Activated T-helper 1 cell treated with anti-CD3 and anti-CD28 coated beads, Interleukin-12 subunit alpha, Interleukin-12 subunit beta, Interleukin-2, Interleukin-4 antibody, amounts not matched to agents 30 ng/mL and 10 ng/mL and 1 ng/mL, durations not matched to agents 14 hours and 24 hours and 36 hours (primary cell): ENCODE results near the gene VAMP7. TPM values are rescaled to one million over a fixed set of nuclear protein-coding genes. Genes with fewer than 3 reads are reported as not detected.
"Not testable (repeated sequence)": the region's sequence is repeated elsewhere in the genome, so short reads cannot be mapped to it uniquely, and the experiment has no call there.

Source experiments
- DNase-seq: peaks from one replicate; pipeline ENCODE4 v3.0.0; 2021; ENCODE audit warnings: low spot score
- H3K27ac Mint-ChIP-seq: one replicate; pipeline ENCODE4 v1.8.0; 2021; ENCODE audit warnings: mild to moderate bottlenecking, mixed read lengths
- H3K27me3 Mint-ChIP-seq: one replicate; pipeline ENCODE4 v1.8.0; 2022; ENCODE audit warnings: mild to moderate bottlenecking, moderate library complexity, mixed read lengths; ENCODE audit not compliant: insufficient read depth
- H3K36me3 Mint-ChIP-seq: one replicate; pipeline ENCODE4 v1.8.0; 2021; ENCODE audit warnings: low read depth, mixed read lengths
- H3K4me1 Mint-ChIP-seq: one replicate; pipeline ENCODE4 v1.8.0; 2021; ENCODE audit warnings: low read depth, mixed read lengths
- H3K4me3 Mint-ChIP-seq: one replicate; pipeline ENCODE4 v1.8.0; 2021; ENCODE audit warnings: mild to moderate bottlenecking, moderate library complexity, mixed read lengths
- H3K9me3 Mint-ChIP-seq: one replicate; pipeline ENCODE4 v1.8.0; 2021; ENCODE audit warnings: mixed read lengths
- intact Hi-C: fragments of 100-400 bp; cut with micrococcal nuclease; formaldehyde crosslinking; loops from one replicate; pipeline ENCODE4 v1.15.1; 2024
- total RNA-seq: library from RNA; stranded (reverse); gene quantifications from 2 replicates; pipeline ENCODE4 v1.2.3, GENCODE V29; 2022

The VAMP7 gene
- total RNA-seq, result 27.4 and 32.8 TPM in 2 replicates

- Mint-ChIP-seq H3K36me3 (peaks cover 4% of the 10 kb centered on the region), H3K9me3 (no peaks in the 10 kb centered on the region), H3K4me3 (peak within 1 kb of the TSS; percentile 92), H3K4me1 (peaks cover 20% of the 10 kb centered on the region), H3K27ac (peak within 1 kb of the TSS; percentile 87), H3K27me3 (no peaks in the 10 kb centered on the region)
- intact Hi-C loops, result loop anchor here (1.0 to 5.0 kb wide), 3 partner anchors 617 to 854 kb away; partner anchors contain the start of genes FUNDC2, RAB39B and VBP1
- DNase-seq, result peak; percentile 74
Measured at GRCh38 chrX:155881158-155881993, at the start of gene VAMP7. VAMP7 (plus strand) TSS chrX:155881345; CDS start chrX:155889467, 8,122 bp downstream.

GRCh38 chrX:155841232-155841631, 39.9 kb upstream of the VAMP7 start:
- H3K36me3 Mint-ChIP-seq, result no peaks in the 10 kb centered on the region
- intact Hi-C loops, result no loop called here
- peaks cover 3% of the 10 kb centered on the region for H3K27me3 Mint-ChIP-seq

GRCh38 chrX:155851786-155852185, 29.4 kb upstream of the VAMP7 start:
- H3K27ac Mint-ChIP-seq, intact Hi-C loops, H3K27me3 Mint-ChIP-seq, H3K36me3 Mint-ChIP-seq, DNase-seq, H3K4me3 Mint-ChIP-seq, H3K4me1 Mint-ChIP-seq: not testable (repeated sequence)
- peaks cover 10% of the 10 kb centered on the region for H3K9me3 Mint-ChIP-seq

More at GRCh38 chrX:155841232-155841631, 39.9 kb upstream of the VAMP7 start:
- Mint-ChIP-seq H3K9me3 (peaks cover 26% of the 10 kb centered on the region), H3K27ac (no peak overlapping the region), H3K4me1 (no peaks in the 10 kb centered on the region), H3K4me3 (no peak overlapping the region)
- DNase-seq, result no peak

- Mint-ChIP-seq H3K27ac (no peak overlapping the region), H3K9me3 (peaks cover 8% of the 10 kb centered on the region), H3K4me1 (no peaks in the 10 kb centered on the region), H3K36me3 (no peaks in the 10 kb centered on the region), H3K4me3 (no peak overlapping the region), H3K27me3 (peaks cover 4% of the 10 kb centered on the region)
- no peak for DNase-seq
- intact Hi-C loops, result no loop called here
Measured at GRCh38 chrX:155857561-155857960, 23.6 kb upstream of the VAMP7 start.

- Mint-ChIP-seq H3K36me3 (no peaks in the 10 kb centered on the region), H3K9me3 (peaks cover 29% of the 10 kb centered on the region), H3K4me3 (no peak overlapping the region), H3K4me1 (no peaks in the 10 kb centered on the region), H3K27me3 (peaks cover 2% of the 10 kb centered on the region), H3K27ac (no peak overlapping the region)
- intact Hi-C loops, result no loop called here
- DNase-seq, result no peak
Measured at GRCh38 chrX:155864655-155865054, 16.5 kb upstream of the VAMP7 start.

GRCh38 chrX:155865193-155865592, 16.0 kb upstream of the VAMP7 start:
- intact Hi-C loops, result no loop called here
- Mint-ChIP-seq H3K27ac (no peak overlapping the region), H3K4me3 (no peak overlapping the region), H3K36me3 (no peaks in the 10 kb centered on the region), H3K27me3 (peaks cover 4% of the 10 kb centered on the region), H3K4me1 (no peaks in the 10 kb centered on the region), H3K9me3 (peaks cover 31% of the 10 kb centered on the region)
- DNase-seq, result no peak

- peaks cover 31% of the 10 kb centered on the region for H3K9me3 Mint-ChIP-seq
- H3K36me3 Mint-ChIP-seq, result no peaks in the 10 kb centered on the region
- H3K4me1 Mint-ChIP-seq, result no peaks in the 10 kb centered on the region
- no peak overlapping the region for H3K27ac Mint-ChIP-seq
- no peak overlapping the region for H3K4me3 Mint-ChIP-seq
- no peak for DNase-seq
- H3K27me3 Mint-ChIP-seq, result peaks cover 4% of the 10 kb centered on the region
- intact Hi-C loops, result no loop called here
Measured at GRCh38 chrX:155867821-155868220, 13.3 kb upstream of the VAMP7 start.

- H3K27ac Mint-ChIP-seq, result no peak overlapping the region
- H3K4me1 Mint-ChIP-seq, result peaks cover 5% of the 10 kb centered on the region
- H3K4me3 Mint-ChIP-seq, result no peak overlapping the region
- no peak for DNase-seq
- H3K27me3 Mint-ChIP-seq, result peaks cover 10% of the 10 kb centered on the region
- intact Hi-C loops, result no loop called here
- H3K36me3 Mint-ChIP-seq, result no peaks in the 10 kb centered on the region
- H3K9me3 Mint-ChIP-seq, result peaks cover 24% of the 10 kb centered on the region
Measured at GRCh38 chrX:155870958-155871357, 10.2 kb upstream of the VAMP7 start.

- H3K4me1 Mint-ChIP-seq, result peaks cover 5% of the 10 kb centered on the region
- intact Hi-C loops, result no loop called here
- no peak for DNase-seq
- H3K27ac Mint-ChIP-seq, result no peak overlapping the region
- peaks cover 24% of the 10 kb centered on the region for H3K9me3 Mint-ChIP-seq
- no peak overlapping the region for H3K4me3 Mint-ChIP-seq
- no peaks in the 10 kb centered on the region for H3K36me3 Mint-ChIP-seq
- peaks cover 10% of the 10 kb centered on the region for H3K27me3 Mint-ChIP-seq
Measured at GRCh38 chrX:155871934-155872333, 9.2 kb upstream of the VAMP7 start.

GRCh38 chrX:155873188-155873587, 8.0 kb upstream of the VAMP7 start:
- Mint-ChIP-seq H3K27me3 (peaks cover 10% of the 10 kb centered on the region), H3K27ac (no peak overlapping the region), H3K36me3 (no peaks in the 10 kb centered on the region), H3K9me3 (peaks cover 19% of the 10 kb centered on the region), H3K4me1 (peaks cover 5% of the 10 kb centered on the region), H3K4me3 (no peak overlapping the region)
- intact Hi-C loops, result no loop called here
- DNase-seq, result no peak

GRCh38 chrX:155874571-155875244, 6.4 kb upstream of the VAMP7 start:
- H3K9me3 Mint-ChIP-seq, result peaks cover 7% of the 10 kb centered on the region
- H3K4me3 Mint-ChIP-seq, result peak overlapping the region; percentile 30
- H3K27me3 Mint-ChIP-seq, result peaks cover 8% of the 10 kb centered on the region
- peaks cover 5% of the 10 kb centered on the region for H3K4me1 Mint-ChIP-seq
- H3K27ac Mint-ChIP-seq, result no peak overlapping the region
- H3K36me3 Mint-ChIP-seq, result no peaks in the 10 kb centered on the region
- intact Hi-C loops, result no loop called here
- DNase-seq, result no peak

- H3K4me1 Mint-ChIP-seq, result peaks cover 6% of the 10 kb centered on the region
- H3K27ac Mint-ChIP-seq, result no peak overlapping the region
- no peaks in the 10 kb centered on the region for H3K36me3 Mint-ChIP-seq
- peaks cover 3% of the 10 kb centered on the region for H3K9me3 Mint-ChIP-seq
- DNase-seq, result no peak
- H3K4me3 Mint-ChIP-seq, result no peak overlapping the region
- H3K27me3 Mint-ChIP-seq, result peaks cover 6% of the 10 kb centered on the region
- intact Hi-C loops, result no loop called here
Measured at GRCh38 chrX:155876704-155877103, 4.4 kb upstream of the VAMP7 start.

- H3K4me1 Mint-ChIP-seq, result peaks cover 12% of the 10 kb centered on the region
- no peak overlapping the region for H3K27ac Mint-ChIP-seq
- H3K4me3 Mint-ChIP-seq, result no peak overlapping the region
- no peak for DNase-seq
- H3K36me3 Mint-ChIP-seq, result no peaks in the 10 kb centered on the region
- H3K27me3 Mint-ChIP-seq, result peaks cover 6% of the 10 kb centered on the region
- peaks cover 3% of the 10 kb centered on the region for H3K9me3 Mint-ChIP-seq
- intact Hi-C loops, result no loop called here
Measured at GRCh38 chrX:155877288-155877687, 3.9 kb upstream of the VAMP7 start.
